H9 (cell line): ENCODE results near the gene SLC31A2. TPM values are rescaled to one million over a fixed set of nuclear protein-coding genes. Genes with fewer than 3 reads are reported as not detected.

ENCODE experiments used
- DNase-seq: peaks from one replicate; pipeline ENCODE4 v3.0.0-alpha.2; 2017
- H2AFZ ChIP-seq: one replicate; pipeline ENCODE4 v1.6.1; 2013; ENCODE audit warnings: mild to moderate bottlenecking, low read length, control low read depth, moderate library complexity
- H2AK5ac ChIP-seq: 2 replicates; pipeline ENCODE4 v1.6.1; 2013; ENCODE audit warnings: low read length, control low read depth, mixed read lengths; ENCODE audit not compliant: insufficient read length
- H2BK120ac ChIP-seq: one replicate; pipeline ENCODE4 v1.6.1; 2013; ENCODE audit warnings: low read depth, mild to moderate bottlenecking, low read length, control low read depth, inconsistent platforms; ENCODE audit not compliant: poor library complexity, severe bottlenecking
- H2BK12ac ChIP-seq: 2 replicates; pipeline ENCODE4 v1.6.1; 2013; ENCODE audit warnings: low read length, control low read depth, mixed read lengths, low read depth; ENCODE audit not compliant: insufficient read length
- H2BK15ac ChIP-seq: 2 replicates; pipeline ENCODE4 v1.6.1; 2013; ENCODE audit warnings: low read depth, low read length, control low read depth
- H2BK20ac ChIP-seq: one replicate; pipeline ENCODE4 v1.6.1; 2013; ENCODE audit warnings: low read depth, mild to moderate bottlenecking, low read length, control low read depth, inconsistent platforms; ENCODE audit not compliant: poor library complexity, severe bottlenecking
- H2BK5ac ChIP-seq: 2 replicates; pipeline ENCODE4 v1.6.1; 2013; ENCODE audit warnings: low read length, control low read depth, mixed read lengths; ENCODE audit not compliant: insufficient read length
- H3K14ac ChIP-seq: 2 replicates; pipeline ENCODE4 v1.6.1; 2013; ENCODE audit warnings: low read length, control low read depth; ENCODE audit not compliant: insufficient read depth
- H3K18ac ChIP-seq: 2 replicates; pipeline ENCODE4 v1.6.1; 2013; ENCODE audit warnings: low read depth, mild to moderate bottlenecking, mixed read lengths, low read length, control low read depth; ENCODE audit not compliant: insufficient read length
- H3K23ac ChIP-seq: 2 replicates; pipeline ENCODE4 v1.6.1; 2013; ENCODE audit warnings: low read length, control low read depth, mixed read lengths, low read depth; ENCODE audit not compliant: insufficient read length
- H3K23me2 ChIP-seq: 2 replicates; pipeline ENCODE4 v1.6.1; 2013; ENCODE audit warnings: low read depth, mild to moderate bottlenecking, mixed read lengths, low read length, control low read depth; ENCODE audit not compliant: insufficient read length, poor library complexity, severe bottlenecking
- H3K27ac ChIP-seq: 2 replicates; pipeline ENCODE4 v1.5.1; 2013; ENCODE audit warnings: low read length, control low read depth, mixed read lengths, low read depth; ENCODE audit not compliant: insufficient read length
- H3K27me3 ChIP-seq: 2 replicates; pipeline ENCODE4 v1.6.1; 2013; ENCODE audit warnings: low read length, control low read depth, inconsistent platforms; ENCODE audit not compliant: insufficient read depth
- H3K4ac ChIP-seq: 2 replicates; pipeline ENCODE4 v1.6.1; 2013; ENCODE audit warnings: low read depth, mild to moderate bottlenecking, control low read depth, inconsistent platforms, low read length, moderate library complexity
- H3K4me1 ChIP-seq: 2 replicates; pipeline ENCODE4 v1.6.1; 2013; ENCODE audit warnings: low read length, control low read depth, inconsistent platforms; ENCODE audit not compliant: insufficient read depth
- H3K4me2 ChIP-seq: 2 replicates; pipeline ENCODE4 v1.6.1; 2013; ENCODE audit warnings: low read length, control low read depth, mixed read lengths; ENCODE audit not compliant: insufficient read length, insufficient read depth
- H3K56ac ChIP-seq: 2 replicates; pipeline ENCODE4 v1.6.1; 2013; ENCODE audit warnings: low read depth, mild to moderate bottlenecking, mixed read lengths, low read length, control low read depth; ENCODE audit not compliant: insufficient read length
- H3K79me1 ChIP-seq: 2 replicates; pipeline ENCODE4 v1.6.1; 2013; ENCODE audit warnings: low read depth, mild to moderate bottlenecking, moderate library complexity, low read length, control low read depth, inconsistent platforms; ENCODE audit not compliant: insufficient read depth, poor library complexity, severe bottlenecking
- H3K79me2 ChIP-seq: 2 replicates; pipeline ENCODE4 v1.6.1; 2013; ENCODE audit warnings: low read length, control low read depth, inconsistent platforms; ENCODE audit not compliant: insufficient read depth
- H3K9ac ChIP-seq: 2 replicates; pipeline ENCODE4 v1.6.1; 2013; ENCODE audit warnings: low read length, control low read depth, mixed read lengths; ENCODE audit not compliant: insufficient read length; ENCODE audit errors: extremely low read depth
- H3K9me3 ChIP-seq: one replicate; pipeline ENCODE4 v1.6.1; 2013; ENCODE audit warnings: low read depth, low read length, inconsistent platforms; ENCODE audit not compliant: control insufficient read depth
- H3T11ph ChIP-seq: one replicate; pipeline ENCODE4 v1.6.1; 2013; ENCODE audit warnings: mild to moderate bottlenecking, low read length, control low read depth, inconsistent platforms
- H4K20me1 ChIP-seq: one replicate; pipeline ENCODE4 v1.6.1; 2013; ENCODE audit not compliant: control insufficient read depth, insufficient read length, insufficient read depth
- H4K5ac ChIP-seq: 2 replicates; pipeline ENCODE4 v1.6.1; 2013; ENCODE audit warnings: low read depth, mild to moderate bottlenecking, mixed read lengths, low read length, control low read depth; ENCODE audit not compliant: insufficient read length
- H4K8ac ChIP-seq: replicated peaks from 2 replicates; pipeline ENCODE4 v1.6.1; 2013; ENCODE audit warnings: low read length, control low read depth, mixed read lengths, low read depth; ENCODE audit not compliant: insufficient read length
- H4K91ac ChIP-seq: 2 replicates; pipeline ENCODE4 v1.6.1; 2013; ENCODE audit warnings: low read depth, mild to moderate bottlenecking, moderate library complexity, mixed read lengths, low read length, control low read depth; ENCODE audit not compliant: insufficient read length
- H3K27ac Mint-ChIP-seq, 3 experiments: 2 replicates in 2 of 3; 3 replicates in 1 of 3; pipeline ENCODE4 v1.8.0; 2020 to 2021; ENCODE audit warnings: mixed read lengths in 3 of 3, mild to moderate bottlenecking in 1 of 3, moderate library complexity in 1 of 3
- H3K27me3 Mint-ChIP-seq: 2 replicates; pipeline ENCODE4 v1.8.0; 2021; ENCODE audit warnings: low read depth, mild to moderate bottlenecking, moderate library complexity, mixed read lengths
- H3K36me3 Mint-ChIP-seq, 3 experiments: 2 replicates in 2 of 3; 3 replicates in 1 of 3; pipeline ENCODE4 v1.8.0; 2020 to 2021; ENCODE audit warnings: low read depth in 3 of 3, mixed read lengths in 3 of 3; ENCODE audit not compliant: insufficient read depth in 1 of 3
- H3K4me1 Mint-ChIP-seq, 2 experiments: 2 replicates each; pipeline ENCODE4 v1.8.0; 2020; ENCODE audit warnings: mixed read lengths in 2 of 2
- H3K4me3 Mint-ChIP-seq, 2 experiments: 2 replicates in 1 of 2; 3 replicates in 1 of 2; pipeline ENCODE4 v1.8.0; 2020 to 2021; ENCODE audit warnings: mild to moderate bottlenecking in 2 of 2, mixed read lengths in 2 of 2, moderate library complexity in 1 of 2
- H3K9me3 Mint-ChIP-seq, 2 experiments: 2 replicates in 1 of 2; 3 replicates in 1 of 2; pipeline ENCODE4 v1.8.0; 2020; ENCODE audit warnings: mild to moderate bottlenecking in 2 of 2, mixed read lengths in 2 of 2, moderate library complexity in 1 of 2
- WGBS: extraction: QIAGEN DNeasy Blood & Tissue Kit; methylation state at CpG from one replicate; pipeline ENCODE4 v1.1.7; 2013; ENCODE audit warnings: missing lambda C conversion rate, low lambda C conversion rate, mixed read lengths; ENCODE audit not compliant: insufficient read length; ENCODE audit errors: extremely low coverage; 5-methylcytosine and 5-hydroxymethylcytosine counted together
- total RNA-seq: library from RNA; stranded (reverse); gene quantifications from 2 replicates; pipeline ENCODE4 v1.2.1, GENCODE V29; 2021
- TF ChIP-seq, protein P1 (sequence below): fragments of 200-600 bp; sonication (generic); conservative IDR thresholded peaks from 3 replicates; pipeline ENCODE4 v1.8.0; 2021; ENCODE audit warnings: antibody characterized with exemption, mild to moderate bottlenecking

Gene SLC31A2
- total RNA-seq, 1 experiment from 2014 or later: 1.0 TPM

DNA sequence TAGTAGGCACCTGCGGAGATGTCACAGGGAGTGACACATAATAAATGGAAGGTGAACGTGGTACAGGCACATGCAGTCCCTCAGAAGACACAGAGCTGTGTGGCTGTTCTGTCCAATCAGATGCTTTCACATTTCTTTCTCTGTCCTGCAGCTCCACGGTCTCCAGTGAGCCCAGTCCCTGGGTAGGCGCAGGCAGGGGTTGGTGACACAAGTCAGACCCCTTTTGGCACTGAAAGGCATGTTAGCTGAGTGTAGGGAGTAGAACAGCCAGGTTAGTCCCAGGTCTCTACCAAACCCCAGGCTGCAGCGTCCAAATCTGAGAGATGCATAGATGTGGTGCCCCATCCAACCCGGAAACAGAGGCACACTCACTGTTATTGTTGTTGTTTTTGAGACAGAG lies 2.8 kb downstream of the SLC31A2 start:
- no peak overlapping the region for H3K18ac ChIP-seq
- no peak overlapping the region for H2BK12ac ChIP-seq
- H3K4ac ChIP-seq: no peak overlapping the region
- no peaks in the 10 kb centered on the region for H3K79me2 ChIP-seq
- Mint-ChIP-seq H3K27me3 (peaks cover 24% of the 10 kb centered on the region), H3K4me1 (peaks cover 21 to 25% of the 10 kb centered on the region in 2 experiments), H3K9me3 (no peaks in the 10 kb centered on the region), H3K27ac (no peak overlapping the region), H3K36me3 (no peaks in the 10 kb centered on the region), H3K4me3 (no peak overlapping the region)
- H4K5ac ChIP-seq: no peak overlapping the region
- H2BK15ac ChIP-seq: no peak overlapping the region
- no peak overlapping the region for H3K23ac ChIP-seq
- no peaks in the 10 kb centered on the region for H3K79me1 ChIP-seq
- H4K8ac ChIP-seq: no peak overlapping the region
- H3K27me3 ChIP-seq: peaks cover 2% of the 10 kb centered on the region
- H3K9ac ChIP-seq: no peak overlapping the region
- no peak overlapping the region for H2BK5ac ChIP-seq
- no peaks in the 10 kb centered on the region for H4K20me1 ChIP-seq
- no peak overlapping the region for H2BK20ac ChIP-seq
- H3K14ac ChIP-seq: no peak overlapping the region
- no peak overlapping the region for H3K27ac ChIP-seq
- H3K4me1 ChIP-seq: peaks cover 2% of the 10 kb centered on the region; the same call in 1 of the 2 replicates
- H2AFZ ChIP-seq: no peak overlapping the region
- DNase-seq: no peak
- H4K91ac ChIP-seq: no peak overlapping the region
- no peak overlapping the region for H2AK5ac ChIP-seq
- no peak overlapping the region for H3T11ph ChIP-seq
- TF ChIP-seq, protein P1, sequence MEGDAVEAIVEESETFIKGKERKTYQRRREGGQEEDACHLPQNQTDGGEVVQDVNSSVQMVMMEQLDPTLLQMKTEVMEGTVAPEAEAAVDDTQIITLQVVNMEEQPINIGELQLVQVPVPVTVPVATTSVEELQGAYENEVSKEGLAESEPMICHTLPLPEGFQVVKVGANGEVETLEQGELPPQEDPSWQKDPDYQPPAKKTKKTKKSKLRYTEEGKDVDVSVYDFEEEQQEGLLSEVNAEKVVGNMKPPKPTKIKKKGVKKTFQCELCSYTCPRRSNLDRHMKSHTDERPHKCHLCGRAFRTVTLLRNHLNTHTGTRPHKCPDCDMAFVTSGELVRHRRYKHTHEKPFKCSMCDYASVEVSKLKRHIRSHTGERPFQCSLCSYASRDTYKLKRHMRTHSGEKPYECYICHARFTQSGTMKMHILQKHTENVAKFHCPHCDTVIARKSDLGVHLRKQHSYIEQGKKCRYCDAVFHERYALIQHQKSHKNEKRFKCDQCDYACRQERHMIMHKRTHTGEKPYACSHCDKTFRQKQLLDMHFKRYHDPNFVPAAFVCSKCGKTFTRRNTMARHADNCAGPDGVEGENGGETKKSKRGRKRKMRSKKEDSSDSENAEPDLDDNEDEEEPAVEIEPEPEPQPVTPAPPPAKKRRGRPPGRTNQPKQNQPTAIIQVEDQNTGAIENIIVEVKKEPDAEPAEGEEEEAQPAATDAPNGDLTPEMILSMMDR: no peak
- H2BK120ac ChIP-seq: no peak overlapping the region
- H3K4me2 ChIP-seq: no peak overlapping the region
- H3K23me2 ChIP-seq: peaks cover 3% of the 10 kb centered on the region
- no peaks in the 10 kb centered on the region for H3K9me3 ChIP-seq
- no CpG with 5 or more reads among the region's 6 CpGs for WGBS
- H3K56ac ChIP-seq: no peak overlapping the region
